T-cell (primary cell): ENCODE data around the gene FAM53C. TPM values are rescaled to one million over a fixed set of nuclear protein-coding genes. Genes with fewer than 3 reads are reported as not detected.
A peak's percentile ranks its signal among the peaks of the same experiment; 100 is the strongest.

Experiments
- ATAC-seq, 4 experiments: fragments of 200-7000 bp in 3 of 4; fragments of 150-1000 bp in 1 of 4; cut with Tn5 transposase; replicated peaks in 1 of 4; 1 replicate in 3 of 4; 2 replicates in 1 of 4; pipeline ENCODE4 v1.10.0; 2021; ENCODE audit warnings: moderate library complexity in 3 of 4, mild to moderate bottlenecking in 2 of 4, moderate number of reproducible peaks in 1 of 4
- CTCF ChIA-PET, 2 donors: fragments of 300-600 bp; sonication (Branson Sonifier 250); formaldehyde crosslinking; loops; one replicate each; lab custom pipeline; 2022; ENCODE audit warnings: antibody characterized with exemption in 2 of 2; lab: Charles Lee
- POLR2A ChIA-PET, 2 donors: fragments of 300-600 bp; sonication (Branson Sonifier 250); formaldehyde crosslinking; loops; one replicate each; lab custom pipeline; 2022; ENCODE audit warnings: antibody characterized with exemption in 2 of 2; lab: Charles Lee
- DNase-seq, 35 experiments: peaks; one replicate each; pipeline versions ENCODE4 v3.0.0 to v3.0.0-alpha.2; 2013 to 2023
- H3K27ac ChIP-seq: one replicate; pipeline ENCODE4 v1.5.1; 2013; ENCODE audit warnings: low read length
- H3K27me3 ChIP-seq, 2 experiments: replicated peaks in 1 of 2; 1 replicate in 1 of 2; 2 replicates in 1 of 2; pipeline versions ENCODE4 v1.6.1 to v1.7.0; 2013; ENCODE audit warnings: low read length in 1 of 2, mixed read lengths in 1 of 2; ENCODE audit not compliant: control insufficient read depth in 2 of 2, insufficient read depth in 2 of 2; ENCODE audit errors: extremely low read depth in 1 of 2
- H3K36me3 ChIP-seq, 2 donors: 1 replicate in 1 of 2; 2 replicates in 1 of 2; pipeline versions ENCODE4 v1.6.1 to v1.7.0; 2013; ENCODE audit warnings: low read length in 1 of 2; ENCODE audit not compliant: control insufficient read depth in 2 of 2, insufficient read depth in 1 of 2; ENCODE audit errors: extremely low read depth in 1 of 2
- H3K4me1 ChIP-seq, 2 experiments: 1 replicate in 1 of 2; 2 replicates in 1 of 2; pipeline versions ENCODE4 v1.6.1 to v1.7.0; 2013; ENCODE audit warnings: low read length in 2 of 2, mixed read lengths in 1 of 2; ENCODE audit not compliant: insufficient read depth in 2 of 2, control insufficient read depth in 1 of 2; ENCODE audit errors: extremely low read depth in 1 of 2
- H3K4me3 ChIP-seq, 2 donors: 1 replicate in 1 of 2; 2 replicates in 1 of 2; pipeline versions ENCODE4 v1.5.1 to v1.7.0; 2013; ENCODE audit warnings: mild to moderate bottlenecking in 2 of 2, low read length in 1 of 2, moderate library complexity in 1 of 2; ENCODE audit not compliant: control insufficient read depth in 1 of 2; ENCODE audit errors: extremely low read depth in 1 of 2
- H3K9me3 ChIP-seq: 2 replicates; pipeline ENCODE4 v1.7.0; 2013
- H3K27ac Mint-ChIP-seq, 2 donors: one replicate each; pipeline ENCODE4 v1.8.0; 2020 to 2021; ENCODE audit warnings: mild to moderate bottlenecking in 2 of 2, mixed read lengths in 2 of 2
- H3K27me3 Mint-ChIP-seq, 2 donors: one replicate each; pipeline ENCODE4 v1.8.0; 2021 to 2022; ENCODE audit warnings: mixed read lengths in 2 of 2
- H3K36me3 Mint-ChIP-seq: one replicate; pipeline ENCODE4 v1.8.0; 2021; ENCODE audit warnings: mixed read lengths
- H3K4me1 Mint-ChIP-seq, 3 donors: one replicate each; pipeline ENCODE4 v1.8.0; 2020 to 2022; ENCODE audit warnings: mixed read lengths in 3 of 3, mild to moderate bottlenecking in 1 of 3
- H3K4me3 Mint-ChIP-seq, 3 donors: one replicate each; pipeline ENCODE4 v1.8.0; 2020 to 2022; ENCODE audit warnings: mild to moderate bottlenecking in 3 of 3, mixed read lengths in 3 of 3, moderate library complexity in 3 of 3
- H3K9me3 Mint-ChIP-seq, 3 donors: one replicate each; pipeline ENCODE4 v1.8.0; 2020 to 2022; ENCODE audit warnings: mixed read lengths in 3 of 3
- WGBS: methylation state at CpG from one replicate; pipeline ENCODE4 v1.1.5; 2013; ENCODE audit warnings: missing lambda C conversion rate; ENCODE audit not compliant: insufficient coverage; 5-methylcytosine and 5-hydroxymethylcytosine counted together
- total RNA-seq, 35 experiments: library from RNA in 6 of 35; stranded (reverse) in 6 of 35; fragments of 120-200 nt in 1 of 35; gene quantifications; one replicate each; pipeline versions ENCODE4 v1.2.1 to v1.2.4 and lab custom pipeline; 2013 to 2026

The FAM53C gene
- total RNA-seq, 5 donors from 2014 or later (not counting 1 experiment from before 2014, with no cell fraction given) = 22.2 to 58.3 (median 25.5) TPM

DNA sequence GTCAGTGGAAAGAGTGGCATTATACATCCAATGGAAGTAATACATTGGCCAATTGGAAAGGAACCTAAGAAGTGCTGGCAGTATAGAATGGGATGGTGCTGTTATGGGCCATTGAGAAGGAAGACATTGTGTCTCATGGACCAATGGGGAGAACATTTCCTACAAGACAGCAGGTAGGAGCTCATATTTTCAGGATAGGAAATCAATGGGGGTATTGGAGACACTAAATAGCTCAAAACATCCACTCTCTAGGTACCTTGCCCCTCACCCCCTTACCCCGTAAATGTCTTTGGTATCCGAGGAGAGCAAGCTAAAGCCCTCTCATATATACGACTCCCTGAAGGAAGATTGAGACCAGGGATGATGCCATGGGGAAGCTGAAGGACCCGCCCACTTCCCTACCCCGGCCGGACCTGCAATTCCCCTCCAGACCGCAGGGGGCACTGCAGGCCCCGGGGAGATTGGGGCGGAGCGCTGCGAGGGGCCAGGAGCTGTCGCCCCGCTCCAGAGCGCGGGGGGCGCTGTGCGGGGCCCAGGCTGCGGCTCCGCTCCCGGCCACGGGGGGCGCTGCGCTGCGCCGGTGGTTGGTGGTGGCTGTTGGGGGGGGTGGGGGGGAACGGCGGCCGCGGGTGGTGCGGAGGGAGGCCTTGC, 14.1 kb downstream of the FAM53C start, which contains the start of gene KDM3B:
Gene KDM3B, plus strand, starts transcription at position 615 of the 651 bp plus-strand sequence. CDS start 111 bp downstream, outside the sequence.
- peak; percentile 76 to 96 (median 89) for DNase-seq
- H3K27me3 ChIP-seq = no peaks in the 10 kb centered on the region
- ChIA-PET POLR2A (interaction anchor here (0.5 to 4.9 kb wide), 11 partner anchors 7 to 175 kb away, joined by 3 to 33 read pairs (median 5); partner anchors contain the start of genes CDC25C (in 2 of the 2) and FAM53C (in 2 of the 2)), CTCF (interaction anchor here (0.6 to 5.6 kb wide), 35 partner anchors 9 to 846 kb away, joined by 3 to 89 read pairs (median 4); partner anchors contain the start of genes BRD8 (in 2 of the 2), CDC25C (in 2 of the 2), CDC23 (in 1 of the 2) and EGR1 (in 1 of the 2))
- Mint-ChIP-seq H3K27me3 (no peaks in the 10 kb centered on the region), H3K9me3 (peaks cover 0 to 9% (median 4%) of the 10 kb centered on the region in 3 donors), H3K36me3 (peaks cover 13% of the 10 kb centered on the region), H3K27ac (peak within 1 kb of the TSS; percentile 92 to 94), H3K4me1 (peaks cover 45 to 54% (median 48%) of the 10 kb centered on the region in 3 donors), H3K4me3 (peak within 1 kb of the TSS; percentile 92 to 96 (median 95))
- H3K4me1 ChIP-seq = peaks cover 17 to 18% of the 10 kb centered on the region in 2 experiments
- peak; percentile 79 to 91 (median 83) for ATAC-seq
- 1% methylated on average over 20 of the region's 30 CpGs for WGBS
- peaks cover 0 to 15% of the 10 kb centered on the region in 2 donors for H3K36me3 ChIP-seq
- H3K9me3 ChIP-seq = no peaks in the 10 kb centered on the region
- peak within 1 kb of the TSS; percentile 87 for H3K27ac ChIP-seq
- H3K4me3 ChIP-seq = peak within 1 kb of the TSS; percentile 92

DNA sequence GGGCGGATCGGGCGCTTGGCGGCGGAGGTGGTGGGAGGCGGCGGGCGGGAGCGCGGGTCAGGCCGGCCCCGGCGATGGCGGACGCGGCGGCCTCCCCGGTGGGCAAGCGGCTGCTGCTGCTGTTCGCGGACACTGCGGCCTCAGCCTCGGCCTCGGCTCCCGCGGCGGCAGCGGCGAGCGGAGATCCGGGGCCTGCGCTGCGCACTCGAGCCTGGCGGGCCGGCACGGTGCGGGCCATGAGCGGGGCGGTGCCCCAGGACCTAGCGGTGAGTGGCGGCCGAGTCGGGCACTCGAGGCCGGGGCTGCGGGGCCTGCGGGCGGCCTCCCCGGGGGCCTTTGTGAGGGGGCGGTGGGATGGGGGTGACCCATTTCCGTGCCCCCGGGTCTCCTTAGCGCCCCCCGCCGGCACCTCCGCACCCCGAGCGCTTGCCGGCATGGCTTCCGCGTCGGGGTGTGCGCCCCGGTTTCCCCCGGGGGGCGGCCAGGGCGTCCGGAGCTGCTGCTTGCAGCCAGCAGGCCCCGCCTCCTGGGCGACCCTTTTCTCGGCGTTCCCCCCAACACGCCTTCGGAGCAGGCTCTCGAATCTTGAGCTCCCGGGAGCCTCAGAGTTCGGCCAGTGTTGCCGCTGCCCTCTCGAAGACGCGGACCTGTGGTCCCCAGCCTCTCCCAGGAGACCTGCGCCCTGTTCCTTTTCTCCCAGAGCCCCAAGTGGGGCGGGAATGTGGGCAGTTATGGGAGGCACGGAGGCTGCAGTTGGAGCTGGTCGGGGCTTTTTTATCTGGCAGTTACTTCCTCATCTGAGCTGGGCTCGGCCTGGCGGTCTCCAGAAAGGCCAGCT, 14.9 kb downstream of the FAM53C start:
- peaks cover 7% of the 10 kb centered on the region for H3K36me3 Mint-ChIP-seq
- Histone ChIP-seq H3K36me3 (peaks cover 0 to 10% of the 10 kb centered on the region in 2 donors), H3K9me3 (no peaks in the 10 kb centered on the region), H3K27ac (peak overlapping the region; percentile 87), H3K4me3 (peak overlapping the region; percentile 92), H3K4me1 (peaks cover 17 to 21% of the 10 kb centered on the region in 2 experiments), H3K27me3 (no peaks in the 10 kb centered on the region)
- CTCF ChIA-PET = interaction anchor here (0.6 to 5.6 kb wide), 40 partner anchors 10 to 845 kb away, joined by 3 to 89 read pairs (median 4); partner anchors contain the start of genes BRD8 (in 2 of the 2), CDC25C (in 2 of the 2), FAM53C (in 2 of the 2) and KIF20A (in 2 of the 2)
- WGBS = under 1% methylated on average over 84 of the region's 88 CpGs
- POLR2A ChIA-PET = interaction anchor here (0.5 to 4.9 kb wide), 13 partner anchors 8 to 175 kb away, joined by 3 to 33 read pairs (median 6); partner anchors contain the start of genes CDC25C (in 2 of the 2) and FAM53C (in 2 of the 2)
- ATAC-seq = peak; percentile 64 to 73 (median 69)
- peaks cover 0 to 9% (median 4%) of the 10 kb centered on the region in 3 donors for H3K9me3 Mint-ChIP-seq
- H3K27ac Mint-ChIP-seq = peak overlapping the region; percentile 92 to 94
- H3K27me3 Mint-ChIP-seq = no peaks in the 10 kb centered on the region
- peak overlapping the region; percentile 92 to 96 (median 95) for H3K4me3 Mint-ChIP-seq
- H3K4me1 Mint-ChIP-seq = peaks cover 45 to 54% (median 50%) of the 10 kb centered on the region in 3 donors
- peak; percentile 45 to 85 (median 71) for DNase-seq

DNA sequence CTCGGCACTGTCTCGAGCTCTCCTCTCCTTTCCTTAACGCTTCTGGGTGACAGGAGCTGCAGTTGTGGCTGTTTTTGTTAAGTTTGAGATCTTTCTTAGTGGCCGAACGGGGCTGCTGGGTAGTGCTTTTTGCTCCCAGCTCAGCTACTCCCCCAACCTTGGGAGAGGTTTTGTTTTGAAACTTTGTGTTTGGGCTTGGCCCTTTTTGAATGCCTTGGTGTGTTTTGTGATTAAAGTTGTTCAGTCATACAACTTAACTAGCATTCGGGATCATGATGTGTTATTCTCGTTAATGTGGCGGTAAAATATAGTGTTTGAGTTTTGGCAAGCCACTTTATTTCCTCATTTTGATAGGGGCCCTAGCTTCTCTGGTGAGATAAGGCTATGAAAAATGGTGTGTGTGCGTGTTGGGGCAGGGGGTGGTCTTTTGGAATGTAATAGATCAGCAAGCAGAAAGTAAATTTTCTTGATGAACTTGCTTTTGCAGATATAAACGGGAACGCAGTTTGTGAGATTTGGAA, 15.6 kb downstream of the FAM53C start:
- Histone ChIP-seq H3K4me3 (peak overlapping the region; percentile 92), H3K27me3 (no peaks in the 10 kb centered on the region), H3K4me1 (peaks cover 17 to 21% of the 10 kb centered on the region in 2 experiments), H3K36me3 (peaks cover 0 to 3% of the 10 kb centered on the region in 2 donors), H3K9me3 (no peaks in the 10 kb centered on the region), H3K27ac (peak overlapping the region; percentile 87)
- CTCF ChIA-PET = interaction anchor here (0.6 to 5.6 kb wide), 19 partner anchors 11 to 465 kb away, joined by 3 to 89 read pairs (median 4); partner anchors contain the start of genes FAM53C (in 2 of the 2), KIF20A (in 2 of the 2), BRD8 (in 1 of the 2) and CDC23 (in 1 of the 2)
- WGBS = 5% methylated on average over 5 of the region's 11 CpGs
- Mint-ChIP-seq H3K9me3 (peaks cover 0 to 9% (median 4%) of the 10 kb centered on the region in 3 donors), H3K36me3 (peaks cover 6% of the 10 kb centered on the region), H3K27me3 (no peaks in the 10 kb centered on the region), H3K4me1 (peaks cover 45 to 54% (median 50%) of the 10 kb centered on the region in 3 donors), H3K27ac (peak overlapping the region; percentile 92 to 94), H3K4me3 (peak overlapping the region; percentile 92 to 96 (median 95))
- DNase-seq (peak in 4 of 35 experiments; percentile 22 to 58 (median 32)), ATAC-seq (peak in 2 of 4 experiments; percentile 8 to 9)
- POLR2A ChIA-PET = interaction anchor here (0.6 to 4.9 kb wide), 6 partner anchors 15 to 165 kb away, joined by 4 to 33 read pairs (median 8); partner anchors contain the start of genes FAM53C (in 2 of the 2) and CDC25C (in 1 of the 2)

DNA sequence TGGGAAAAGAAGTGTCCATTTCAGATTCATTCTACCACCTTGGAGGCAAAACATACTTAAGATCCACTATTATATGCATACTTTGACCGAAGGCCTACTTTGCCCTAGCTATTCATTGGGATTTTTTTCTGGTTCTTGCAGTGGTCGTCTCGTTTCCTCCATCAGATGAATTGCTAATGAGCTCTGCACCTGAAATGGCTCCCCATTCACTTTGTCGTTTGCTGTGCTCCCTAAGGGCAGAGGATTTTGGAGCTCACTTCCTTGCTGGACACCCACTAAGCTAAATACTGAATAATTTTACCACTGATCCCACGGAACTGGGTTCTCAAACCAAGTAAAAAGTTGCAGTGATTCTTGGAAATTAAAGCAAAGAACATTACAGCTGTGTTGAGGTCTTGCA, 16.3 kb downstream of the FAM53C start:
- H3K4me1 ChIP-seq = peaks cover 17 to 23% of the 10 kb centered on the region in 2 experiments
- no peak for DNase-seq
- Mint-ChIP-seq H3K4me3 (peak overlapping the region; percentile 92 to 96 (median 95)), H3K27me3 (no peaks in the 10 kb centered on the region), H3K9me3 (peaks cover 0 to 9% (median 4%) of the 10 kb centered on the region in 3 donors), H3K36me3 (peaks cover 3% of the 10 kb centered on the region), H3K4me1 (peaks cover 45 to 55% (median 50%) of the 10 kb centered on the region in 3 donors), H3K27ac (peak overlapping the region; percentile 92 to 94)
- H3K9me3 ChIP-seq = no peaks in the 10 kb centered on the region
- 29% methylated on average over 4 of the region's 5 CpGs for WGBS
- no peak for ATAC-seq
- ChIA-PET POLR2A (interaction anchor here (0.5 to 4.9 kb wide), 5 partner anchors 16 to 189 kb away, joined by 3 to 33 read pairs (median 11); partner anchors contain the start of genes FAM53C (in 2 of the 2), CDC25C (in 1 of the 2) and ETF1 (in 1 of the 2)), CTCF (interaction anchor here (0.5 to 5.6 kb wide), 12 partner anchors 11 to 176 kb away, joined by 3 to 89 read pairs (median 5); partner anchors contain the start of genes CDC25C (in 2 of the 2), FAM53C (in 2 of the 2), BRD8 (in 1 of the 2) and CDC23 (in 1 of the 2))
- peak overlapping the region; percentile 30 for H3K27ac ChIP-seq
- H3K4me3 ChIP-seq = peak overlapping the region in 1 of 2 donors; percentile 92
- no peaks in the 10 kb centered on the region for H3K36me3 ChIP-seq
- no peaks in the 10 kb centered on the region for H3K27me3 ChIP-seq

DNA sequence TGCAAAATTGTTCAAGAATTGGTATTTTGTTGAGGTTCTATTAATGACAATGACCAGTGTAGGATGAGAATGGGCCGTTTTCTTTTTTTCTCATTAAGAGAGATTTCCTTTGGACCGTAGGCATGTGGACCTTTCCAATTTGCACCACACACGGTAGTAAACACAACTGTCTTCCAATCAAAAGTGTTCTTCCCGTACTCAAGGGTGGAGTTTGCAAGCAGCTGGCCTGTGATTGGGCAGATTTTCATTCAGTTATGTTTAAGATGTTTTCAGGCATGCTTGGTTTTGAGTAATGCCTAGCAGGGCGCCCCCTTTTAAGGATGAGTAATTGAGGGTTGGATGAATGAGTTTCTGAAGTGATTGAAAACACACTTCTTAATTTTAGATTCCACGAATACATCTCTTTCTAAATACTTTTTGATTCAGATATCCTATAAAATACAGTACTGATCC, 16.9 kb downstream of the FAM53C start:
- H3K4me1 Mint-ChIP-seq = peaks cover 51 to 61% (median 56%) of the 10 kb centered on the region in 3 donors
- CTCF ChIA-PET = interaction anchor here (0.6 to 5.6 kb wide), 10 partner anchors 15 to 176 kb away, joined by 3 to 89 read pairs (median 5); partner anchors contain the start of genes CDC25C (in 2 of the 2), BRD8 (in 1 of the 2), CDC23 (in 1 of the 2) and FAM53C (in 1 of the 2)

More for the DNA sequence above, 16.9 kb downstream of the FAM53C start:
- Histone ChIP-seq H3K9me3 (no peaks in the 10 kb centered on the region), H3K4me3 (peak overlapping the region; percentile 25 to 92), H3K27me3 (no peaks in the 10 kb centered on the region), H3K27ac (peak overlapping the region; percentile 21), H3K4me1 (peaks cover 20 to 24% of the 10 kb centered on the region in 2 experiments), H3K36me3 (no peaks in the 10 kb centered on the region)
- Mint-ChIP-seq H3K4me3 (peak overlapping the region; percentile 92 to 96 (median 95)), H3K9me3 (peaks cover 0 to 9% (median 4%) of the 10 kb centered on the region in 3 donors), H3K36me3 (peaks cover 3% of the 10 kb centered on the region), H3K27ac (peak overlapping the region; percentile 92 to 94), H3K27me3 (no peaks in the 10 kb centered on the region)
- POLR2A ChIA-PET = interaction anchor here in 1 of 2 donors (1.5 to 2.0 kb wide), 2 partner anchors 17 to 23 kb away, joined by 7 to 11 read pairs; partner anchors contain the start of genes CDC25C and FAM53C
- WGBS = no CpG with 5 or more reads among the region's 6 CpGs
- peak in 3 of 4 experiments; percentile 9 to 49 (median 23) for ATAC-seq
- peak in 33 of 35 experiments; percentile 21 to 77 (median 43) for DNase-seq
